Kidney (tissue), 14 donors: Measurements from ENCODE around the gene PFKL. TPM values are rescaled to one million over a fixed set of nuclear protein-coding genes. Genes with fewer than 3 reads are reported as not detected.

Experiments used
- DNase-seq, 5 donors: peaks; one replicate each; pipeline ENCODE4 v3.0.0-alpha.2; 2013 to 2020
- FAIRE-seq: peaks from 2 replicates; lab custom pipeline; 2012; peaks lifted over from hg19 to GRCh38; lab: Jason Lieb, UNC
- H3K27ac ChIP-seq, 2 donors: one replicate each; pipeline ENCODE4 v1.7.0; 2013; ENCODE audit warnings: low read depth in 2 of 2, low read length in 2 of 2, inconsistent platforms in 1 of 2
- H3K27me3 ChIP-seq: one replicate; pipeline ENCODE4 v1.7.1; 2013; ENCODE audit warnings: low read length, inconsistent platforms; ENCODE audit not compliant: control insufficient read depth, insufficient read depth
- H3K36me3 ChIP-seq, 3 donors: one replicate each; pipeline versions ENCODE4 v1.7.0 to v1.7.1; 2013; ENCODE audit warnings: low read length in 3 of 3, control low read depth in 1 of 3, inconsistent platforms in 1 of 3; ENCODE audit not compliant: insufficient read depth in 3 of 3, control insufficient read depth in 2 of 3
- H3K4me1 ChIP-seq, 3 donors: one replicate each; pipeline versions ENCODE4 v1.7.0 to v1.7.1; 2013; ENCODE audit warnings: low read length in 3 of 3, inconsistent platforms in 1 of 3, low read depth in 1 of 3; ENCODE audit not compliant: control insufficient read depth in 2 of 3, insufficient read depth in 2 of 3
- H3K4me3 ChIP-seq, 3 donors: one replicate each; pipeline versions ENCODE4 v1.7.0 to v1.8.1; 2013; ENCODE audit warnings: low read length in 3 of 3, control low read depth in 1 of 3, inconsistent platforms in 1 of 3
- H3K9ac ChIP-seq, 3 donors: one replicate each; pipeline versions ENCODE4 v1.7.0 to v1.7.1; 2013; ENCODE audit warnings: low read length in 3 of 3, control low read depth in 1 of 3, inconsistent platforms in 1 of 3
- H3K9me3 ChIP-seq, 3 donors: one replicate each; pipeline versions ENCODE4 v1.7.0 to v1.7.1; 2013; ENCODE audit warnings: low read length in 3 of 3, control low read depth in 1 of 3, inconsistent platforms in 1 of 3; ENCODE audit not compliant: control insufficient read depth in 2 of 3, insufficient read depth in 1 of 3
- CTCF ChIP-seq: IDR thresholded peaks from 3 replicates; pipeline ENCODE4 v1.5.1; 2012; ENCODE audit warnings: mild to moderate bottlenecking, moderate library complexity, borderline replicate concordance; ENCODE audit not compliant: insufficient read depth; ENCODE audit errors: extremely low read depth
- intact Hi-C: fragments of 100-400 bp; cut with DNase I; formaldehyde crosslinking; loops from one replicate; pipeline ENCODE4 v1.11.1; 2022
- polyA plus RNA-seq: library from polyadenylated mRNA; stranded (reverse); fragments of 350-450 nt; fragmentation: Illumina TruSeq; extraction: RNeasy Lipid Tissue Mini Kit (QIAGEN cat#74804); gene quantifications from one replicate; pipeline ENCODE4 v1.2.3, GENCODE V29; 2014; ENCODE audit warnings: low read depth, low replicate concordance; ENCODE audit not compliant: insufficient read depth
- total RNA-seq: library from RNA; stranded (reverse); fragmentation: NEBNext Ultra II Directional; extraction: Animal tissue kit (Norgen Biotek cat#: 25700); gene quantifications from one replicate; pipeline ENCODE4 v1.2.1, GENCODE V29; 2021
- donor health status: control.
- donor health status: control.
- donor health status: control.
- donor health status: control.
- donor health status: control.
- donor health status: DM: yes; HTN: yes; CAD: no.
- donor health status: Normal renal cell carcinoma (clear cell type).

The PFKL gene
- total and polyA plus RNA-seq, 2 donors from 2014 or later, result 155 to 197 TPM

- no peak overlapping the region for H3K27ac ChIP-seq
- intact Hi-C loops, result no loop called here
- H3K4me1 ChIP-seq, result no peaks in the 10 kb centered on the region
- H3K36me3 ChIP-seq, result no peaks in the 10 kb centered on the region
- H3K27me3 ChIP-seq, result peaks cover 7% of the 10 kb centered on the region
- no peak overlapping the region for H3K9ac ChIP-seq
- no peak overlapping the region for H3K4me3 ChIP-seq
- no peak for TF ChIP-seq CTCF
- peak in 1 of 5 donors; percentile 58 for DNase-seq
- no peak for FAIRE-seq
- H3K9me3 ChIP-seq, result no peaks in the 10 kb centered on the region
These were observed 49.0 kb downstream of the PFKL start for GRCh38 chr21:44348861-44349260.

- DNase-seq, result peak in 1 of 5 donors; percentile 65
- intact Hi-C loops, result no loop called here
- Histone ChIP-seq H3K9me3 (no peaks in the 10 kb centered on the region), H3K36me3 (no peaks in the 10 kb centered on the region), H3K27ac (no peak overlapping the region), H3K27me3 (peaks cover 7% of the 10 kb centered on the region), H3K4me1 (no peaks in the 10 kb centered on the region), H3K4me3 (no peak overlapping the region), H3K9ac (no peak overlapping the region)
- TF ChIP-seq CTCF, result no peak
- FAIRE-seq, result no peak
These were observed 49.6 kb downstream of the PFKL start for GRCh38 chr21:44349416-44349846.

- DNase-seq (peak in 2 of 5 donors; percentile 30 to 72), FAIRE-seq (no peak)
- no peak overlapping the region for H3K4me3 ChIP-seq
These were observed 50.3 kb downstream of the PFKL start for GRCh38 chr21:44349847-44350772.

More at GRCh38 chr21:44349847-44350772, 50.3 kb downstream of the PFKL start:
- peaks cover 7% of the 10 kb centered on the region for H3K27me3 ChIP-seq
- intact Hi-C loops, result no loop called here
- H3K9ac ChIP-seq, result no peak overlapping the region
- no peaks in the 10 kb centered on the region for H3K4me1 ChIP-seq
- no peak for TF ChIP-seq CTCF
- no peaks in the 10 kb centered on the region for H3K9me3 ChIP-seq
- no peaks in the 10 kb centered on the region for H3K36me3 ChIP-seq
- no peak overlapping the region for H3K27ac ChIP-seq
